Measurements from ENCODE around the gene ARHGDIA. TPM values are rescaled to one million over a fixed set of nuclear protein-coding genes. Genes with fewer than 3 reads are reported as not detected.

The ARHGDIA gene
- total RNA-seq, 1 experiment from 2014 or later = 247 TPM

DNA sequence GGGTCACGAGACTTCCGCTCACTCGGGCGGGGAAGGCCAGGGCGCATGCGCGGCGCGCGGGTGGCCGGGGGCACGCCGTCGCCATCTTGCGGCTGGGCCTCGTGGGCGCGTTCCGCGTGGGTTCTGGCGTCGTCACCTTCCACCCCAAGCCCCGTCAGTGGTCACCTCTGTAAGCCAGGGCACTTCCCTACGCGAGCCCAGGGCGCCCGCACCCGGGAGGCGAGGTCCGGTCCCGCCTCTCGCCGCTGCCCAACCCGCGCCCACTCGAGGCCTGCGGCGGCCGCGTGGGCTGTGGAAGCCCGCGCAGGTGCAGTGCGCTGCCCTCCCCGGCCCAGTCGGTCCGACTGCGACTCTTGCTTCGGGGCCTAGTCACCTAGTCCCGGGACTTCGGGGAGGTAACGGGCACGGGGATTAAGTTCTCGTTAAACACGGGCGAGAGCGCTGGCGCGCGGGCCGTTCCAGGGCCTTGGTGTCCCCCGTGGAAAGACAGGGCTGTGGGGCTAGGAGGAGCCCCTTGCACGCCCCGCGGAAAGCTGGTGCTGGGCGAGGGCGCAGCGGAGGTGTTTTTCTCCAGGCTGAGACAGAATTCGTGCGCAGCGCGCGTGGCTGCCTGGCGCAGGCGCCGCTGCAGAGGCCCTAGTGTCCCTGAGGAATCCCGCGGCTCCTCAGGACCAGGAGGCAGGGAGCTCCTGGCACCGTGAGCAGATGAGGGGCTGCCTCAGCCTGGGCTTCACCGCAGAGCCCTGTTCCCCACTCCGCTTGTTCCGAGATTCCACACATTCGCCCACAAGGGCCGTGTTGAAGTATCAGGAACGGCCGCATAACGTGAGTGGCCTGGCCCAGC lies 472 bp upstream of the ARHGDIA start:
- H3K27me3 Mint-ChIP-seq (ENCODE audit: low read depth) = no peaks in the 10 kb centered on the region; the same call in 1 of the 2 replicates
- peaks cover 16% of the 10 kb centered on the region for H3K4me1 Mint-ChIP-seq
- DNase-seq (ENCODE audit: low spot score) (peak; percentile 82), ATAC-seq (no peak)
- CTCF ChIA-PET = interaction anchor here (1.2 kb wide), 1 partner anchor 43 kb away, joined by 3 read pairs; no protein-coding TSS in a partner anchor
- no peaks in the 10 kb centered on the region for H3K9me3 Mint-ChIP-seq
- peak overlapping the region; percentile 77 for H3K4me3 Mint-ChIP-seq
- no peaks in the 10 kb centered on the region for H3K36me3 Mint-ChIP-seq
- H3K27ac Mint-ChIP-seq = peak overlapping the region; percentile 53
- POLR2A ChIA-PET = interaction anchor here (0.6 to 2.1 kb wide), 2 partner anchors 20 to 135 kb away, joined by 3 to 6 read pairs; partner anchors contain the start of genes ALYREF and ANAPC11
- TF ChIP-seq KAT7 (CRISPR knock-in tag; IDR thresholded peaks at IDR 0.05; ENCODE audit: borderline replicate concordance) (peak; percentile 69; the same call in 1 of the 2 replicates), FOXP1 (CRISPR knock-in tag; IDR thresholded peaks at IDR 0.05; ENCODE audit: borderline replicate concordance) (no peak; the same call in none of the 2 replicates), NFE2L1 (CRISPR knock-in tag; IDR thresholded peaks at IDR 0.05) (peak; percentile 78; the same call in 1 of the 2 replicates), IRF2 (CRISPR knock-in tag; IDR thresholded peaks at IDR 0.05; ENCODE audit: borderline replicate concordance, low read depth) (no peak), GTF2I (CRISPR knock-in tag; conservative IDR thresholded peaks at IDR 0.05) (no peak), MYBL2 (CRISPR knock-in tag; IDR thresholded peaks at IDR 0.05) (peak; percentile 52; the same call in 1 of the 2 replicates), FOXK1 (CRISPR knock-in tag; IDR thresholded peaks at IDR 0.05) (peak; percentile 81), SMAD4 (CRISPR knock-in tag; IDR thresholded peaks at IDR 0.05) (peak; percentile 84), PRRX2 (CRISPR knock-in tag; IDR thresholded peaks at IDR 0.05) (peak; percentile 21; the same call in 1 of the 2 replicates), JUN (CRISPR knock-in tag; IDR thresholded peaks at IDR 0.05) (peak; percentile 52; the same call in 1 of the 2 replicates), HMGA2 (CRISPR knock-in tag; IDR thresholded peaks at IDR 0.05) (no peak)
- TF ChIP-seq, protein P1, sequence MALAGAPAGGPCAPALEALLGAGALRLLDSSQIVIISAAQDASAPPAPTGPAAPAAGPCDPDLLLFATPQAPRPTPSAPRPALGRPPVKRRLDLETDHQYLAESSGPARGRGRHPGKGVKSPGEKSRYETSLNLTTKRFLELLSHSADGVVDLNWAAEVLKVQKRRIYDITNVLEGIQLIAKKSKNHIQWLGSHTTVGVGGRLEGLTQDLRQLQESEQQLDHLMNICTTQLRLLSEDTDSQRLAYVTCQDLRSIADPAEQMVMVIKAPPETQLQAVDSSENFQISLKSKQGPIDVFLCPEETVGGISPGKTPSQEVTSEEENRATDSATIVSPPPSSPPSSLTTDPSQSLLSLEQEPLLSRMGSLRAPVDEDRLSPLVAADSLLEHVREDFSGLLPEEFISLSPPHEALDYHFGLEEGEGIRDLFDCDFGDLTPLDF (CRISPR knock-in tag; IDR thresholded peaks at IDR 0.05) = peak; percentile 68; the same call in 1 of the 2 replicates
- TF ChIP-seq, protein P2, sequence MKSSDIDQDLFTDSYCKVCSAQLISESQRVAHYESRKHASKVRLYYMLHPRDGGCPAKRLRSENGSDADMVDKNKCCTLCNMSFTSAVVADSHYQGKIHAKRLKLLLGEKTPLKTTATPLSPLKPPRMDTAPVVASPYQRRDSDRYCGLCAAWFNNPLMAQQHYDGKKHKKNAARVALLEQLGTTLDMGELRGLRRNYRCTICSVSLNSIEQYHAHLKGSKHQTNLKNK (CRISPR knock-in tag; IDR thresholded peaks at IDR 0.05) = no peak
- TF ChIP-seq, protein P3, sequence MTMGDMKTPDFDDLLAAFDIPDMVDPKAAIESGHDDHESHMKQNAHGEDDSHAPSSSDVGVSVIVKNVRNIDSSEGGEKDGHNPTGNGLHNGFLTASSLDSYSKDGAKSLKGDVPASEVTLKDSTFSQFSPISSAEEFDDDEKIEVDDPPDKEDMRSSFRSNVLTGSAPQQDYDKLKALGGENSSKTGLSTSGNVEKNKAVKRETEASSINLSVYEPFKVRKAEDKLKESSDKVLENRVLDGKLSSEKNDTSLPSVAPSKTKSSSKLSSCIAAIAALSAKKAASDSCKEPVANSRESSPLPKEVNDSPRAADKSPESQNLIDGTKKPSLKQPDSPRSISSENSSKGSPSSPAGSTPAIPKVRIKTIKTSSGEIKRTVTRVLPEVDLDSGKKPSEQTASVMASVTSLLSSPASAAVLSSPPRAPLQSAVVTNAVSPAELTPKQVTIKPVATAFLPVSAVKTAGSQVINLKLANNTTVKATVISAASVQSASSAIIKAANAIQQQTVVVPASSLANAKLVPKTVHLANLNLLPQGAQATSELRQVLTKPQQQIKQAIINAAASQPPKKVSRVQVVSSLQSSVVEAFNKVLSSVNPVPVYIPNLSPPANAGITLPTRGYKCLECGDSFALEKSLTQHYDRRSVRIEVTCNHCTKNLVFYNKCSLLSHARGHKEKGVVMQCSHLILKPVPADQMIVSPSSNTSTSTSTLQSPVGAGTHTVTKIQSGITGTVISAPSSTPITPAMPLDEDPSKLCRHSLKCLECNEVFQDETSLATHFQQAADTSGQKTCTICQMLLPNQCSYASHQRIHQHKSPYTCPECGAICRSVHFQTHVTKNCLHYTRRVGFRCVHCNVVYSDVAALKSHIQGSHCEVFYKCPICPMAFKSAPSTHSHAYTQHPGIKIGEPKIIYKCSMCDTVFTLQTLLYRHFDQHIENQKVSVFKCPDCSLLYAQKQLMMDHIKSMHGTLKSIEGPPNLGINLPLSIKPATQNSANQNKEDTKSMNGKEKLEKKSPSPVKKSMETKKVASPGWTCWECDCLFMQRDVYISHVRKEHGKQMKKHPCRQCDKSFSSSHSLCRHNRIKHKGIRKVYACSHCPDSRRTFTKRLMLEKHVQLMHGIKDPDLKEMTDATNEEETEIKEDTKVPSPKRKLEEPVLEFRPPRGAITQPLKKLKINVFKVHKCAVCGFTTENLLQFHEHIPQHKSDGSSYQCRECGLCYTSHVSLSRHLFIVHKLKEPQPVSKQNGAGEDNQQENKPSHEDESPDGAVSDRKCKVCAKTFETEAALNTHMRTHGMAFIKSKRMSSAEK (CRISPR knock-in tag; IDR thresholded peaks at IDR 0.05; ENCODE audit: borderline replicate concordance) = 0 out of 2 replicates have a peak, but pooled peaks have one; percentile 15
- TF ChIP-seq, protein P4, sequence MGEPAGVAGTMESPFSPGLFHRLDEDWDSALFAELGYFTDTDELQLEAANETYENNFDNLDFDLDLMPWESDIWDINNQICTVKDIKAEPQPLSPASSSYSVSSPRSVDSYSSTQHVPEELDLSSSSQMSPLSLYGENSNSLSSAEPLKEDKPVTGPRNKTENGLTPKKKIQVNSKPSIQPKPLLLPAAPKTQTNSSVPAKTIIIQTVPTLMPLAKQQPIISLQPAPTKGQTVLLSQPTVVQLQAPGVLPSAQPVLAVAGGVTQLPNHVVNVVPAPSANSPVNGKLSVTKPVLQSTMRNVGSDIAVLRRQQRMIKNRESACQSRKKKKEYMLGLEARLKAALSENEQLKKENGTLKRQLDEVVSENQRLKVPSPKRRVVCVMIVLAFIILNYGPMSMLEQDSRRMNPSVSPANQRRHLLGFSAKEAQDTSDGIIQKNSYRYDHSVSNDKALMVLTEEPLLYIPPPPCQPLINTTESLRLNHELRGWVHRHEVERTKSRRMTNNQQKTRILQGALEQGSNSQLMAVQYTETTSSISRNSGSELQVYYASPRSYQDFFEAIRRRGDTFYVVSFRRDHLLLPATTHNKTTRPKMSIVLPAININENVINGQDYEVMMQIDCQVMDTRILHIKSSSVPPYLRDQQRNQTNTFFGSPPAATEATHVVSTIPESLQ (CRISPR knock-in tag; IDR thresholded peaks at IDR 0.05) = no peak
- TF ChIP-seq, protein P5, sequence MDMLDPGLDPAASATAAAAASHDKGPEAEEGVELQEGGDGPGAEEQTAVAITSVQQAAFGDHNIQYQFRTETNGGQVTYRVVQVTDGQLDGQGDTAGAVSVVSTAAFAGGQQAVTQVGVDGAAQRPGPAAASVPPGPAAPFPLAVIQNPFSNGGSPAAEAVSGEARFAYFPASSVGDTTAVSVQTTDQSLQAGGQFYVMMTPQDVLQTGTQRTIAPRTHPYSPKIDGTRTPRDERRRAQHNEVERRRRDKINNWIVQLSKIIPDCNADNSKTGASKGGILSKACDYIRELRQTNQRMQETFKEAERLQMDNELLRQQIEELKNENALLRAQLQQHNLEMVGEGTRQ (CRISPR knock-in tag; IDR thresholded peaks at IDR 0.05) = peak; percentile 93
- TF ChIP-seq, protein P6, sequence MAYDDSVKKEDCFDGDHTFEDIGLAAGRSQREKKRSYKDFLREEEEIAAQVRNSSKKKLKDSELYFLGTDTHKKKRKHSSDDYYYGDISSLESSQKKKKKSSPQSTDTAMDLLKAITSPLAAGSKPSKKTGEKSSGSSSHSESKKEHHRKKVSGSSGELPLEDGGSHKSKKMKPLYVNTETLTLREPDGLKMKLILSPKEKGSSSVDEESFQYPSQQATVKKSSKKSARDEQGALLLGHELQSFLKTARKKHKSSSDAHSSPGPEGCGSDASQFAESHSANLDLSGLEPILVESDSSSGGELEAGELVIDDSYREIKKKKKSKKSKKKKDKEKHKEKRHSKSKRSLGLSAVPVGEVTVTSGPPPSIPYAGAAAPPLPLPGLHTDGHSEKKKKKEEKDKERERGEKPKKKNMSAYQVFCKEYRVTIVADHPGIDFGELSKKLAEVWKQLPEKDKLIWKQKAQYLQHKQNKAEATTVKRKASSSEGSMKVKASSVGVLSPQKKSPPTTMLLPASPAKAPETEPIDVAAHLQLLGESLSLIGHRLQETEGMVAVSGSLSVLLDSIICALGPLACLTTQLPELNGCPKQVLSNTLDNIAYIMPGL (CRISPR knock-in tag; IDR thresholded peaks at IDR 0.05) = peak; percentile 90
- TF ChIP-seq, protein P7, sequence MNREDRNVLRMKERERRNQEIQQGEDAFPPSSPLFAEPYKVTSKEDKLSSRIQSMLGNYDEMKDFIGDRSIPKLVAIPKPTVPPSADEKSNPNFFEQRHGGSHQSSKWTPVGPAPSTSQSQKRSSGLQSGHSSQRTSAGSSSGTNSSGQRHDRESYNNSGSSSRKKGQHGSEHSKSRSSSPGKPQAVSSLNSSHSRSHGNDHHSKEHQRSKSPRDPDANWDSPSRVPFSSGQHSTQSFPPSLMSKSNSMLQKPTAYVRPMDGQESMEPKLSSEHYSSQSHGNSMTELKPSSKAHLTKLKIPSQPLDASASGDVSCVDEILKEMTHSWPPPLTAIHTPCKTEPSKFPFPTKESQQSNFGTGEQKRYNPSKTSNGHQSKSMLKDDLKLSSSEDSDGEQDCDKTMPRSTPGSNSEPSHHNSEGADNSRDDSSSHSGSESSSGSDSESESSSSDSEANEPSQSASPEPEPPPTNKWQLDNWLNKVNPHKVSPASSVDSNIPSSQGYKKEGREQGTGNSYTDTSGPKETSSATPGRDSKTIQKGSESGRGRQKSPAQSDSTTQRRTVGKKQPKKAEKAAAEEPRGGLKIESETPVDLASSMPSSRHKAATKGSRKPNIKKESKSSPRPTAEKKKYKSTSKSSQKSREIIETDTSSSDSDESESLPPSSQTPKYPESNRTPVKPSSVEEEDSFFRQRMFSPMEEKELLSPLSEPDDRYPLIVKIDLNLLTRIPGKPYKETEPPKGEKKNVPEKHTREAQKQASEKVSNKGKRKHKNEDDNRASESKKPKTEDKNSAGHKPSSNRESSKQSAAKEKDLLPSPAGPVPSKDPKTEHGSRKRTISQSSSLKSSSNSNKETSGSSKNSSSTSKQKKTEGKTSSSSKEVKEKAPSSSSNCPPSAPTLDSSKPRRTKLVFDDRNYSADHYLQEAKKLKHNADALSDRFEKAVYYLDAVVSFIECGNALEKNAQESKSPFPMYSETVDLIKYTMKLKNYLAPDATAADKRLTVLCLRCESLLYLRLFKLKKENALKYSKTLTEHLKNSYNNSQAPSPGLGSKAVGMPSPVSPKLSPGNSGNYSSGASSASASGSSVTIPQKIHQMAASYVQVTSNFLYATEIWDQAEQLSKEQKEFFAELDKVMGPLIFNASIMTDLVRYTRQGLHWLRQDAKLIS (CRISPR knock-in tag; IDR thresholded peaks at IDR 0.05; ENCODE audit: borderline replicate concordance) = no peak; the same call in 1 of the 2 replicates
- TF ChIP-seq, protein P8, sequence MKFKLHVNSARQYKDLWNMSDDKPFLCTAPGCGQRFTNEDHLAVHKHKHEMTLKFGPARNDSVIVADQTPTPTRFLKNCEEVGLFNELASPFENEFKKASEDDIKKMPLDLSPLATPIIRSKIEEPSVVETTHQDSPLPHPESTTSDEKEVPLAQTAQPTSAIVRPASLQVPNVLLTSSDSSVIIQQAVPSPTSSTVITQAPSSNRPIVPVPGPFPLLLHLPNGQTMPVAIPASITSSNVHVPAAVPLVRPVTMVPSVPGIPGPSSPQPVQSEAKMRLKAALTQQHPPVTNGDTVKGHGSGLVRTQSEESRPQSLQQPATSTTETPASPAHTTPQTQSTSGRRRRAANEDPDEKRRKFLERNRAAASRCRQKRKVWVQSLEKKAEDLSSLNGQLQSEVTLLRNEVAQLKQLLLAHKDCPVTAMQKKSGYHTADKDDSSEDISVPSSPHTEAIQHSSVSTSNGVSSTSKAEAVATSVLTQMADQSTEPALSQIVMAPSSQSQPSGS (CRISPR knock-in tag; IDR thresholded peaks at IDR 0.05; ENCODE audit: borderline replicate concordance, low read depth) = no peak
